WTC11 (cell line): ENCODE data around the gene AJM1. TPM values are rescaled to one million over a fixed set of nuclear protein-coding genes. Genes with fewer than 3 reads are reported as not detected.

ENCODE experiments used
- ATAC-seq: fragments of 200-7000 bp; cut with Tn5 transposase; 2 replicates; pipeline ENCODE4 v1.10.0; 2021; ENCODE audit warnings: mild to moderate bottlenecking, moderate library complexity
- CTCF ChIA-PET: fragments of 300-600 bp; sonication (Branson Sonifier 250); formaldehyde crosslinking; loops from one replicate; lab custom pipeline; 2021; ENCODE audit warnings: antibody characterized with exemption; lab: Charles Lee
- POLR2A ChIA-PET: fragments of 350-600 bp; sonication (Branson Sonifier 250); formaldehyde crosslinking; loops from one replicate; lab custom pipeline; 2021; ENCODE audit warnings: antibody characterized with exemption; lab: Charles Lee
- DNase-seq: peaks from one replicate; pipeline ENCODE4 v3.0.0; 2021; ENCODE audit warnings: low spot score
- H3K27ac Mint-ChIP-seq: 2 replicates; pipeline ENCODE4 v1.8.0; 2021; ENCODE audit warnings: mixed read lengths
- H3K27me3 Mint-ChIP-seq: 2 replicates; pipeline ENCODE4 v1.8.0; 2021; ENCODE audit warnings: low read depth, mild to moderate bottlenecking, moderate library complexity, mixed read lengths
- H3K36me3 Mint-ChIP-seq: 2 replicates; pipeline ENCODE4 v1.8.0; 2021; ENCODE audit warnings: mixed read lengths
- H3K4me1 Mint-ChIP-seq: 2 replicates; pipeline ENCODE4 v1.8.0; 2022; ENCODE audit warnings: mixed read lengths
- H3K4me3 Mint-ChIP-seq: 2 replicates; pipeline ENCODE4 v1.8.0; 2021; ENCODE audit warnings: mild to moderate bottlenecking, moderate library complexity, mixed read lengths
- H3K9me3 Mint-ChIP-seq: 2 replicates; pipeline ENCODE4 v1.8.0; 2021; ENCODE audit warnings: mixed read lengths
- ARID4B ChIP-seq: sonication (generic); formaldehyde crosslinking; IDR thresholded peaks from 2 replicates; pipeline ENCODE4 v1.8.0; 2023; ENCODE audit warnings: missing genetic modification reagents, mild to moderate bottlenecking, borderline replicate concordance
- ATF1 ChIP-seq: sonication (generic); formaldehyde crosslinking; IDR thresholded peaks from 2 replicates; pipeline ENCODE4 v1.8.1; 2023; ENCODE audit warnings: mild to moderate bottlenecking, moderate library complexity, missing genetic modification reagents
- CBFB ChIP-seq: sonication (generic); formaldehyde crosslinking; IDR thresholded peaks from 2 replicates; pipeline ENCODE4 v1.8.1; 2022; ENCODE audit warnings: mild to moderate bottlenecking, low read depth, missing genetic modification reagents
- CREB1 ChIP-seq: sonication (generic); formaldehyde crosslinking; IDR thresholded peaks from 2 replicates; pipeline ENCODE4 v1.8.0; 2023; ENCODE audit warnings: mild to moderate bottlenecking, missing genetic modification reagents
- EMX1 ChIP-seq: fragments of 250-450 bp; sonication (Bioruptor Pico); IDR thresholded peaks from 2 replicates; pipeline ENCODE4 v1.8.0; 2021; ENCODE audit warnings: mild to moderate bottlenecking
- ERG ChIP-seq: fragments of 250-450 bp; sonication (Bioruptor Pico); IDR thresholded peaks from 2 replicates; pipeline ENCODE4 v1.8.0; 2021; ENCODE audit warnings: mild to moderate bottlenecking
- KAT7 ChIP-seq: sonication (generic); formaldehyde crosslinking; IDR thresholded peaks from 2 replicates; pipeline ENCODE4 v1.8.1; 2023; ENCODE audit warnings: missing genetic modification reagents, mild to moderate bottlenecking, borderline replicate concordance
- NFATC4 ChIP-seq: fragments of 250-450 bp; sonication (Bioruptor Pico); IDR thresholded peaks from 2 replicates; pipeline ENCODE4 v1.9.0; 2021; ENCODE audit warnings: mild to moderate bottlenecking
- NFE2L1 ChIP-seq: sonication (generic); formaldehyde crosslinking; IDR thresholded peaks from 2 replicates; pipeline ENCODE4 v1.8.1; 2023; ENCODE audit warnings: missing genetic modification reagents
- PRDM15 ChIP-seq: sonication (generic); formaldehyde crosslinking; IDR thresholded peaks from 2 replicates; pipeline ENCODE4 v1.8.0; 2022; ENCODE audit warnings: missing genetic modification reagents
- SMAD3 ChIP-seq: sonication (generic); formaldehyde crosslinking; IDR thresholded peaks from 2 replicates; pipeline ENCODE4 v1.8.0; 2022; ENCODE audit warnings: missing genetic modification reagents, mild to moderate bottlenecking, borderline replicate concordance
- SMAD4 ChIP-seq: sonication (generic); formaldehyde crosslinking; IDR thresholded peaks from 2 replicates; pipeline ENCODE4 v1.8.0; 2022; ENCODE audit warnings: mild to moderate bottlenecking, missing genetic modification reagents
- SOX15 ChIP-seq: fragments of 250-450 bp; sonication (Bioruptor Pico); IDR thresholded peaks from 2 replicates; pipeline ENCODE4 v1.9.0; 2021; ENCODE audit warnings: mild to moderate bottlenecking
- USF1 ChIP-seq: sonication (generic); formaldehyde crosslinking; IDR thresholded peaks from 2 replicates; pipeline ENCODE4 v1.8.0; 2022; ENCODE audit warnings: mild to moderate bottlenecking, missing genetic modification reagents
- ZBTB43 ChIP-seq: sonication (generic); formaldehyde crosslinking; IDR thresholded peaks from 2 replicates; pipeline ENCODE4 v1.8.1; 2023; ENCODE audit warnings: mild to moderate bottlenecking, missing genetic modification reagents
- ZNF121 ChIP-seq: sonication (generic); formaldehyde crosslinking; IDR thresholded peaks from 2 replicates; pipeline ENCODE4 v1.8.0; 2023; ENCODE audit warnings: missing genetic modification reagents
- ZNF219 ChIP-seq: sonication (generic); formaldehyde crosslinking; IDR thresholded peaks from 2 replicates; pipeline ENCODE4 v1.8.0; 2023; ENCODE audit warnings: missing genetic modification reagents, mild to moderate bottlenecking, borderline replicate concordance
- ZNF263 ChIP-seq: sonication (generic); formaldehyde crosslinking; IDR thresholded peaks from 2 replicates; pipeline ENCODE4 v1.8.1; 2022; ENCODE audit warnings: low read depth, mild to moderate bottlenecking, moderate library complexity, missing genetic modification reagents
- total RNA-seq: library from RNA; stranded (reverse); gene quantifications from 3 replicates; pipeline ENCODE4 v1.2.3, GENCODE V29; 2021

AJM1 gene
- total RNA-seq, 1 experiment from 2014 or later = 1.6 TPM

GRCh38 chr9:136847088-136847825 lies 5.0 kb downstream of the AJM1 start (continued):
- no peak for TF ChIP-seq NFATC4 (CRISPR knock-in tag)
- TF ChIP-seq EMX1 (CRISPR knock-in tag) = peak; percentile 67; the same call in 1 of the 2 replicates
- TF ChIP-seq PRDM15 (CRISPR knock-in tag) = no peak
- no peak for TF ChIP-seq SMAD3 (CRISPR knock-in tag)
- TF ChIP-seq ERG (CRISPR knock-in tag) = no peak
- no peak for TF ChIP-seq ZNF121
- no peak for TF ChIP-seq KAT7 (CRISPR knock-in tag)
- no peak for TF ChIP-seq ARID4B (CRISPR knock-in tag)
- TF ChIP-seq ZNF263 (CRISPR knock-in tag) = peak; percentile 96
- no peak; the same call in 1 of the 2 replicates for TF ChIP-seq USF1 (CRISPR knock-in tag)
- no peak for TF ChIP-seq SOX15 (CRISPR knock-in tag)
- TF ChIP-seq NFE2L1 = peak; percentile 17; the same call in 1 of the 2 replicates

- H3K4me1 Mint-ChIP-seq = peaks cover 8% of the 10 kb centered on the region
- ATAC-seq = peak; percentile 1
- H3K9me3 Mint-ChIP-seq = no peaks in the 10 kb centered on the region
- POLR2A ChIA-PET = interaction anchor here (0.6 to 3.0 kb wide), 10 partner anchors 9 to 452 kb away, joined by 3 to 14 read pairs (median 4); partner anchors contain the start of genes EDF1, RABL6 and TRAF2
- peaks cover 2% of the 10 kb centered on the region; the same call in 1 of the 2 replicates for H3K36me3 Mint-ChIP-seq
- DNase-seq = peak; percentile 82
- CTCF ChIA-PET = interaction anchor here (0.6 to 3.0 kb wide), 19 partner anchors 13 to 303 kb away, joined by 3 to 18 read pairs (median 7); partner anchors contain the start of genes NPDC1, RABL6 and TRAF2
- peak overlapping the region; percentile 93 for H3K27ac Mint-ChIP-seq
- peaks cover 3% of the 10 kb centered on the region for H3K27me3 Mint-ChIP-seq
- H3K4me3 Mint-ChIP-seq = peak overlapping the region; percentile 94
- TF ChIP-seq CREB1 (no peak), ATF1 (0 out of 2 replicates have a peak, but pooled peaks have one; percentile 74), ZNF219 (CRISPR knock-in tag) (0 out of 2 replicates have a peak, but pooled peaks have one; percentile 28), SMAD4 (no peak), PRDM15 (CRISPR knock-in tag) (peak; percentile 44; the same call in 1 of the 2 replicates), CBFB (CRISPR knock-in tag) (no peak), ZBTB43 (CRISPR knock-in tag) (0 out of 2 replicates have a peak, but pooled peaks have one; percentile 36)
Observed at GRCh38 chr9:136847826-136848392, 5.6 kb downstream of the AJM1 start.
